SJSA1 (cell line): ENCODE results near the gene ZNF212. TPM values are rescaled to one million over a fixed set of nuclear protein-coding genes. Genes with fewer than 3 reads are reported as not detected.
A peak's percentile ranks its signal among the peaks of the same experiment; 100 is the strongest.
"Not testable (repeated sequence)": the region's sequence is repeated elsewhere in the genome, so short reads cannot be mapped to it uniquely, and the experiment has no call there.

Experiments used
- DNase-seq, 2 experiments: peaks; one replicate each; pipeline ENCODE4 v3.0.0-alpha.2; 2015 to 2020; ENCODE audit warnings: low spot score in 2 of 2, low read depth in 1 of 2
- H3K27ac ChIP-seq: fragments of 250-450 bp; sonication (Bioruptor Pico); 2 replicates; pipeline ENCODE4 v1.5.1; 2020; ENCODE audit warnings: mild to moderate bottlenecking, moderate library complexity
- H3K27me3 ChIP-seq: fragments of 250-450 bp; sonication (Bioruptor Pico); replicated peaks from 2 replicates; pipeline ENCODE4 v1.5.1; 2020; ENCODE audit warnings: mild to moderate bottlenecking, moderate library complexity
- H3K36me3 ChIP-seq: fragments of 250-450 bp; sonication (Bioruptor Pico); 2 replicates; pipeline ENCODE4 v1.5.1; 2020; ENCODE audit warnings: mild to moderate bottlenecking
- H3K4me1 ChIP-seq: fragments of 250-450 bp; sonication (Bioruptor Pico); replicated peaks from 2 replicates; pipeline ENCODE4 v1.6.1; 2021; ENCODE audit warnings: mild to moderate bottlenecking
- H3K4me3 ChIP-seq: fragments of 250-450 bp; sonication (Bioruptor Pico); 2 replicates; pipeline ENCODE4 v1.5.1; 2020; ENCODE audit warnings: mild to moderate bottlenecking
- H3K9me3 ChIP-seq: fragments of 250-450 bp; sonication (Bioruptor Pico); replicated peaks from 2 replicates; pipeline ENCODE4 v1.5.1; 2020; ENCODE audit warnings: mild to moderate bottlenecking
- total RNA-seq: library from RNA; depleted of rRNA; stranded (reverse); fragments of >200 nt; shearing (Covaris generic); gene quantifications from 2 replicates; pipeline ENCODE4 v1.2.3, GENCODE V29; 2014

The ZNF212 gene
- total RNA-seq, 1 experiment from 2014 or later: 6.3 TPM

DNA sequence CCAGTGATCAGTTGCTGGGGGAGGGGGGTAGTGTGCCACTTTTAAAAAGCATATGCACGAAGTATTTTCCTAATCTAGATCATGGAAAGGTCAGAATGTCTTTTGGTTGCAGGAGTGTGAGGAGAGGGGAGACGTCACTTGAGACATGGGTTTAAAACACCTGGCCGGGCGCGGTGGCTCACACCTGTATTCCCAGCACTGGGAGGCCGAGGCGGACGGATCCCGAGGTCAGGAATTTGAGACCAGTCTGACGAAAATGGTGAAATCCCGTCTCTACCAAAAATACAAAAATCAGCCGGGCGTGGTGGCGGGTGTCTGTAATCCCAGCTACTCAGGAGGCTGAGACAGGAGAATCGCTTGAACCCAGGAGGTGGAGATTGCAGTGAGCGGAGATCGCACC is 13.1 kb upstream of the ZNF212 start:
- H3K27ac ChIP-seq, H3K4me1 ChIP-seq, H3K4me3 ChIP-seq, H3K27me3 ChIP-seq, DNase-seq, H3K9me3 ChIP-seq: not testable (repeated sequence)
- peaks cover 37% of the 10 kb centered on the region for H3K36me3 ChIP-seq

DNA sequence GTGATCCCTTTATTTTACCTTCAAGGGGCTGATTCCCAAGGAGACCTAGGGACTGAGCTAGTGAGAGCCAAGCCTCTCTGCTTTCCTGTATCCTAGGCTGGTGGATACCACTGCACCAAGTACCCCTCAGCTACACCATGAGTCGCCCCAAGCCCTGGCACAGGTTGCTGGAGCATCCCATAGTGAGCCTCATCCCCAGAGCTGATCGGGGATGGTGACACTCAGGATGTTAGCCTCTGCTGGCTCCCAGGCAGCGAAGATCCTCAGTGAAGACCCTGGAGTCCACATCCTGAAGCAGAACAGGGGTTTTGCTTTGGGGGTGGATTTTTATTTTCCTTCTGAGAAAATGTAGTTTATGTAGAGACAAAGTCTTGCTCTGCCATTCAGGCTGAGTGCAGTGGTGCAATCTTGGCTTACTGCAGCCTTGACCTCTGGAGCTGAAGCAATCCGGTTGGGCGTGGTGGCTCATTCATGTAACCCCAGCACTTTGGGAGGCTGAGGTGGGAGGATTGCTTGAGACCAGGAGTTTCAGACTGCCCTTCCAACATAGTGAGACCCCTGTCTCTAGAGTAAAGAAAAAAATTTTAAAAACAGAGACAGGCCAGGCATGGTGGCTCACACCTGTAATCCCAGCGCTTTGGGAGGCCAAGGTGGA is 12.5 kb upstream of the ZNF212 start:
- no peaks in the 10 kb centered on the region for H3K4me1 ChIP-seq
- no peak for DNase-seq
- no peaks in the 10 kb centered on the region for H3K9me3 ChIP-seq
- H3K27ac ChIP-seq: no peak overlapping the region
- H3K4me3 ChIP-seq: no peak overlapping the region
- H3K36me3 ChIP-seq: peaks cover 34% of the 10 kb centered on the region
- H3K27me3 ChIP-seq: no peaks in the 10 kb centered on the region

DNA sequence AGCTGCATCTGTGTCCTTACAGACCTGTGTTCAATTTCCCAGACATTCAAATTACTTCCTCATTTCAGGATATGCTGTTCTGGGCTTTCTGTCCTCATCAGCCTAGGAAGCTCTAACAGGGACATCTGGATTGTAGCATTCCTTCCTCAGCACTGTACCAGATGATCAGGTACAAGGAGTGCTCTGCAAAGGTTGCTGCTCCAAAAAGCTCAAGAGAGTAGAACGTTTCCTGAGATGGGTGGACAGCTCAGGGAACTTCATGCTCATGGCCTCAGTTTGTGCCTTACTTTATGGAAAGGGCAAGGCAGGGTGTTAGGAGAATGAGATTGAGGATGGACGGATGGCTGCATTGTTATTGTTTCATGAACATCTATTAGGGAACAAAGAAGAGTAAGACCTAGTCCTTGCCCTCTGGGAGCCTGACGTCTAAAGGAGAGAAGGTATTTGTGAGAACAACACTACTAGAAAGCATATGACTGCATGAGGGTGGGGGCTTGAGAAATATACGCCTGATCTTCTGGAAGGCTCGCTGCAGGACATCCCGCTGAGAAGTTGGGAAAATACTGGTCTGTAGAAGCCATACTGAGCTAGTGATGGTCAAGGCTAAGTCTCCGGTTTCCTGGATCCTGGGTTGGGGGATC is 10.5 kb upstream of the ZNF212 start:
- H3K27me3 ChIP-seq: no peaks in the 10 kb centered on the region
- H3K4me1 ChIP-seq: peaks cover 13% of the 10 kb centered on the region
- peaks cover 21% of the 10 kb centered on the region for H3K36me3 ChIP-seq
- DNase-seq: no peak
- no peak overlapping the region for H3K27ac ChIP-seq
- no peaks in the 10 kb centered on the region for H3K9me3 ChIP-seq
- H3K4me3 ChIP-seq: no peak overlapping the region

DNA sequence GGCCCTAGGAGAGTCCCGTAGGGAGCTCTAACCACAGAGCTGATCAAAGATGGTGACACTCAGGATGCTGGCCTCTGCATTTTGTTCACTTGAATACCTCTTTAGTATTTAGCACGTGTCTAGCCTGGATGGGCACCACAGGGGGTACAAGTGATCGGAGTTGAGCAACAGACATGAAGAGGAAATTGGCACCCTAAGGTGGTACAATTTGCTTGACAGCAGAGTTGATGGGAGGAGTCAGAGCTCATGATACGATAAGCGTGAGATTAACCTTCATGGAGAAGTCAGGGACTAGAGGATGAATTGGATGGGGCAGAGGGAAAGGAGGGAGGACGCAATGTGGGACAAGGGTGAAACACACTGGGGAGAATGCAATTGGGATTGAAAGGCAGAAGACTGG is 9.9 kb upstream of the ZNF212 start:
- Histone ChIP-seq H3K27me3 (no peaks in the 10 kb centered on the region), H3K36me3 (peaks cover 15% of the 10 kb centered on the region), H3K9me3 (no peaks in the 10 kb centered on the region), H3K27ac (no peak overlapping the region), H3K4me3 (no peak overlapping the region), H3K4me1 (peaks cover 18% of the 10 kb centered on the region)
- no peak for DNase-seq

DNA sequence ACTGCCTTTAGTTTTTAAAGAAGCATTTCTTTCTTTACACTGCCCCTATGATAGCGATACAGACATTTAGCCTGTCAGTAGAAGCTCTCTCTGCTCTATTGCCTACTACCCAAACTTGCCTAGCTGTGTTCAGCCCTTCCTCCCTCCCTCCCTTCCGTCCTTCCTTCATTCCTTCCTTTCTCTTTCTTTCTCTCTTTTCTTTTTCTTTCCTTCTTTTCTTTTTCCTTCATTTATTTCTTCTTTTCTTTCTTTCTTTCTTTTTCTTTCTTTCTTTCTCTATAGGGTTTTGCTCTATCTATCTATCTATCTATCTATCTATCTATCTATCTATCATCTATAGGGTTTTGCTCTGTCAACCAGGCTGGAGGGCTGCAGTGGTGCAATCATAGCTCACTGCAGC is 7.1 kb upstream of the ZNF212 start:
- Histone ChIP-seq H3K4me1 (peaks cover 18% of the 10 kb centered on the region), H3K4me3 (no peak overlapping the region), H3K36me3 (no peaks in the 10 kb centered on the region), H3K27ac (no peak overlapping the region), H3K27me3 (no peaks in the 10 kb centered on the region), H3K9me3 (no peaks in the 10 kb centered on the region)
- no peak for DNase-seq

DNA sequence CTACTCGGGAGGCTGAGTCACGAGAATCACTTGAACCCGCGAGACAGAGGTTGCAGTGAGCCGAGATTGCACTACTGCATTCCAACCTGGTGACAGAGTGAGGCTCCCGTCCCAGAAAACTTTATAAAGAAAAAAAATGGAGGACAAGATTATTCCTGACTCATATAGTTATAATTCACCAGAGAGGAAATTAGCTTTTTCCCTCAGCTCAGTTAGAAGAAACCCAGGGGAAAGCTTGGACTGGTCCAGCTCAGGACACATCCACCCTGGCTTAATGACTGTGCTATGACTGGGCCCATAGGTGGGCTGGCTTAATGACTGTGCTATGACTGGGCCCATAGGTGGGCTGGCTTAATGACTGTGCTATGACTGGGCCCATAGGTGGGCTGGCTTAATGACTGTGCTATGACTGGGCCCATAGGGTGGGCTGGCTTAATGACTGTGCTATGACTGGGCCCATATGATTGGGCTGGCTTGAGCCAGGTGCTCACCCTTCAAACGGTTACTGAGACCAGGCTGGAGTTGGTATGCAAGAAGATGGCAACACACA is 5.7 kb upstream of the ZNF212 start:
- not testable (repeated sequence) for H3K27me3 ChIP-seq, H3K9me3 ChIP-seq, H3K4me3 ChIP-seq, H3K36me3 ChIP-seq
- H3K4me1 ChIP-seq: peaks cover 21% of the 10 kb centered on the region
- DNase-seq: peak; percentile 82 to 83
- H3K27ac ChIP-seq: peak overlapping the region; percentile 74

DNA sequence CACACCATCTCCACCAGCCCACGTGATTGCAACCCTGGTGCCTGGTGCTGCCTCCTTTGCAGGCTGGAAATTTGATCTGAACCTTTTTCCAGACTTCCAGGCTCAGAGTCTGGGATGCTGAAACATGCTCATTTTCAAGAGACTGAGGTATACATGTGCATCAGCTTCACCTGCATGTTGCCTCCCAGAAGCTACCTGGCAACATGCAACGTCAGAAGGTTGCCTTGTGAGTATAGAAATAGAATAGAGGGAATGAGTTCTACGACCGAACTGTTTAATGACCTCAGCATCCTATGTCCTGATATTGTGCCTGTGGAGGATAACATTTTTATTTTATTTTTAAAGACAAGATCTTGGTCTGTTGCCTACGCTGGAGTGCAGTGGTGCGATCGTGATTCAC is 1.9 kb upstream of the ZNF212 start:
- Histone ChIP-seq H3K36me3 (peaks cover 8% of the 10 kb centered on the region), H3K4me3 (no peak overlapping the region), H3K27me3 (no peaks in the 10 kb centered on the region), H3K9me3 (no peaks in the 10 kb centered on the region), H3K27ac (no peak overlapping the region), H3K4me1 (peaks cover 32% of the 10 kb centered on the region)
- no peak for DNase-seq

DNA sequence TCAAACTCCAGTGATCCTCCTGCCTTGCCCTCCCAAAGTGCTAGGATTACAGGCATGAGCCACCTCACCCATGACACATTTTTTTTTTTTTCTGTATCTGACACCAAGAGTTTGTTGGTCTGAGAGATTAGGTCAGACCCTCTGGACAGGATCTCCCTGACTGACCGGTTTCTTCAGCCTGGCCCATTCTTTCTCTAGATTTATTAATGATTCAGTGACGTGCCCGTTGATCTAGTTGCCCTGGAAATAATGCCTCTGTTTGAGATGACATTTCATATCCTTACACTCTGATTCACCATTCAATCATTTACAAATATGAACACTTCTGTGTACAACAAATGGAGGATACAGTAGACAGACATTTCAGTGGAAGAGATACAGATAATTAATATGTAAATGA is 1.4 kb upstream of the ZNF212 start:
- no peaks in the 10 kb centered on the region for H3K27me3 ChIP-seq
- peaks cover 13% of the 10 kb centered on the region for H3K36me3 ChIP-seq
- no peak for DNase-seq
- no peaks in the 10 kb centered on the region for H3K9me3 ChIP-seq
- H3K4me1 ChIP-seq: peaks cover 29% of the 10 kb centered on the region
- H3K4me3 ChIP-seq: no peak overlapping the region
- H3K27ac ChIP-seq: no peak overlapping the region

DNA sequence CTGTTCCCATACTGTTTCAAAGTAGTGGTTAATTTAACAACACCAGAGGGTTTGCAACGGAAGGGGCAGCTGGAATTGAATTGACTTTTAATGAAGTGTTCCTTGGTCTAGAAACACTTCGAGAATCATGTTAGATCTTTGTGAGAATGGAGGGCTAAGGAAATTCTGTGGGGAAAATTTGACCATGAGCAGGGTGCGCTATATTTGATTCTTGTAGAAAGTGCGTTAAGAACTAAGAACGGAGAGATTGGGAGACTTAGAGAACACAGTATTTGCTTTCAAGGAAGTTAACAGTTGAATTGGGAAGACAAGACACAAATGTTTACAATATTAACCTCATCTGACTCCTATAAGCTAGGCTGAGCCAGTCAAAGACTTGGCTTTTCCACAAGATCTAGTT is 1.2 kb downstream of the ZNF212 start:
- H3K27ac ChIP-seq: no peak overlapping the region
- DNase-seq: no peak
- H3K9me3 ChIP-seq: no peaks in the 10 kb centered on the region
- peaks cover 13% of the 10 kb centered on the region for H3K36me3 ChIP-seq
- H3K4me1 ChIP-seq: peaks cover 24% of the 10 kb centered on the region
- peak overlapping the region; percentile 88 for H3K4me3 ChIP-seq
- no peaks in the 10 kb centered on the region for H3K27me3 ChIP-seq

DNA sequence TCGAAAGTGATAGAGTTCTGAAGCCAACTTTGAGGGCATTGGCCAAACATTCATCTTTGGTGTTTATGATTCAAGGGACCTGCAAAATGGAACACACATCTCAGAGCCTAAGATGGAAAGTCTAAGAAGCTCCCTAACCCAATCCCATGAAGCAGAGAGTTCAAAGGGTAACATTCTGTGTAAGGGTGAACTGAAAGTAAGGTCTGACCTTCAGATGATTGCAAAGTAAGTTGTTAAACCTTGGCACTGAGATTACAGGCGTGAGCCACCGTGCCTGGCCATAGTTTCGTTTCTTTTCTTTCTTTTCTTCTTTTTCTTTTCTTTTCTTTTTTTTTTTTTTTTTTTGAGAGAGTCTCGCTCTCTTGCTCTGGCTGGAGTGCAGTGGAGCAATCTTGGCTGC is 2.2 kb downstream of the ZNF212 start:
- no peak overlapping the region for H3K4me3 ChIP-seq

DNA sequence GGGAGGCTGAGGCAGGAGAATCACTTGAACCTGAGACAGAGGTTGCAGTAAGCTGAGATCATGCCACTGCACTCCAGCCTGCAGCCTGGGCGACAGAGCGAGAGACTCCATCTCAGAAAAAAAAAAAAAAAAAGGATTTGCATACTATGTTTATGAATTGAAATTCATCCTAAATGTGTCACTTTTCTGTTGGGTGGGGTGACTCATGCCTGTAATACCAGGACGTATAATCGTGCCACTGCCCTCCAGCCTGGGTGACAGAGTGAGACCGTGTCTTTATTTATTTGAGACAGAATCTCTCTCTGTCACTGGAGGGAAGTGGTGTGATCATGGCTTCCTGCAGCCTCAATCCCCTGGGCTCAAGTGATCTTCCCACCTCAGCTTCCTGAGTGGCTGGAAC is 5.8 kb downstream of the ZNF212 start:
- peaks cover 20% of the 10 kb centered on the region for H3K4me1 ChIP-seq
- no peak overlapping the region for H3K4me3 ChIP-seq
- H3K27ac ChIP-seq: peak overlapping the region; percentile 29; the same call in 1 of the 2 replicates
- DNase-seq: peak; percentile 60 to 72
- 0 out of 2 replicates have a peak, but pooled peaks cover 8% of the 10 kb centered on the region for H3K36me3 ChIP-seq
- H3K9me3 ChIP-seq: no peaks in the 10 kb centered on the region
- H3K27me3 ChIP-seq: no peaks in the 10 kb centered on the region

More for the DNA sequence above, 2.2 kb downstream of the ZNF212 start:
- Histone ChIP-seq H3K36me3 (peaks cover 13% of the 10 kb centered on the region), H3K27ac (no peak overlapping the region), H3K27me3 (no peaks in the 10 kb centered on the region), H3K4me1 (peaks cover 27% of the 10 kb centered on the region), H3K9me3 (no peaks in the 10 kb centered on the region)
- DNase-seq: no peak

DNA sequence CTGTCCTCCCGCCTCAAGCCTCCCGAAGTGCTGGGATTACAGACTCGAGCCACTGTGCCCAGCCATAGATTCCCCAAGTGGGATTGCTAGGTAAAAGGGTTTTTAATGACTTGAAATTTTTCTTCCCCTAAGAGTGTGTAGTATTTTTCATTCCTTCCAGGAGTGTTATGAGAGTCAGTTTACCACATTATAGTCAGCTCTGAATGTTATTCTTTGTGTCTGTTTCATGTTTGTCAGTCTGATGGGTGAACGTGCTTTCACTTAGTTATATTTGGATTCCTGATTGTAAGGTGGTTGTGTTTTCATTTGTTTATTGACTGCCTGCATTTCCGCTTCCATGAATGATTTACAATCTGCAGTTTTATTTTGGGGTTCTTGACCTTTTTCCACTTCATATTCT is 6.3 kb downstream of the ZNF212 start:
- H3K4me3 ChIP-seq: no peak overlapping the region
- peak overlapping the region; percentile 29; the same call in 1 of the 2 replicates for H3K27ac ChIP-seq
- peaks cover 8% of the 10 kb centered on the region; the same call in 1 of the 2 replicates for H3K36me3 ChIP-seq
- no peaks in the 10 kb centered on the region for H3K27me3 ChIP-seq
- DNase-seq: no peak
- no peaks in the 10 kb centered on the region for H3K9me3 ChIP-seq
- H3K4me1 ChIP-seq: peaks cover 16% of the 10 kb centered on the region

DNA sequence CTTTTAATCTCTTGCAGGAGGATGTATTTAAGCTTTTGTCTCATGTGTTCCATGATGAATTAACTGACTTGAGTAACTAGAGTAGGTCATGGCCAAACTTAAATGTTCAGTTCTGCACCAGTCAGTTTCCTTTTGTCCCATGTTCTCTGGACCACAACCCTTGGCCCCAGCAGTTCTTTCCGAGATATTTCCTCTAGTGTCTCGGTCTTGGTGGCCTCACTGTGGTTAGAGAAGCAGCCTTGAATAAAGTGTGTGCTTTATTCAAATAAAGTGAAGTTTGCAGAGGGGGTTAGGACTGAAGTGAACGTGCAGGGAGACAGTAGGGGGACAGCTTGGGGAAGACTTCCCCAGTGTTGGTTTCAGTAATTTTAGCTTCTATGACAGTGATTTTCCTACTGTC is 9.3 kb downstream of the ZNF212 start:
- Histone ChIP-seq H3K36me3 (peaks cover 23% of the 10 kb centered on the region), H3K9me3 (no peaks in the 10 kb centered on the region), H3K27me3 (no peaks in the 10 kb centered on the region), H3K27ac (no peak overlapping the region), H3K4me3 (no peak overlapping the region), H3K4me1 (peaks cover 15% of the 10 kb centered on the region)
- DNase-seq: no peak

DNA sequence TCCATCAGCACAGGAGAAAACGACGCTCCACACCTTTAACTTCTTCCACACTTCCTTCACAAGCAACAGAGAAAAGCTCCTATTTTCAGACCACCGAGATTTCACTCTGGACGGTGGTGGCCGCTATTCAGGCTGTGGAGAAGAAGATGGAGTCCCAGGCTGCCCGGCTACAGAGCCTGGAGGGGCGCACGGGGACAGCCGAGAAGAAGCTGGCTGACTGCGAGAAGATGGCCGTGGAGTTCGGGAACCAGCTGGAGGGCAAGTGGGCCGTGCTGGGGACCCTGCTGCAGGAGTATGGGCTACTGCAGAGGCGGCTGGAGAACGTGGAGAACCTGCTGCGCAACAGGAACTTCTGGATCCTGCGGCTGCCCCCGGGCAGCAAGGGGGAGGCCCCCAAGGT is 10.7 kb downstream of the ZNF212 start:
- not testable (repeated sequence) for H3K4me3 ChIP-seq, H3K27ac ChIP-seq, H3K9me3 ChIP-seq, H3K4me1 ChIP-seq, H3K27me3 ChIP-seq, DNase-seq
- H3K36me3 ChIP-seq: peaks cover 35% of the 10 kb centered on the region
